NCI-H2171 treated with DMSO at 0.1 percent for 48 hours (cell line): ENCODE results near the gene CAMSAP1.
"Not testable (repeated sequence)": the region's sequence is repeated elsewhere in the genome, so short reads cannot be mapped to it uniquely, and the experiment has no call there.

Experiments
- DNase-seq: peaks from one replicate; lab custom pipeline; 2025; lab: John Stamatoyannopoulos, UW

CAMSAP1 gene, protein sequence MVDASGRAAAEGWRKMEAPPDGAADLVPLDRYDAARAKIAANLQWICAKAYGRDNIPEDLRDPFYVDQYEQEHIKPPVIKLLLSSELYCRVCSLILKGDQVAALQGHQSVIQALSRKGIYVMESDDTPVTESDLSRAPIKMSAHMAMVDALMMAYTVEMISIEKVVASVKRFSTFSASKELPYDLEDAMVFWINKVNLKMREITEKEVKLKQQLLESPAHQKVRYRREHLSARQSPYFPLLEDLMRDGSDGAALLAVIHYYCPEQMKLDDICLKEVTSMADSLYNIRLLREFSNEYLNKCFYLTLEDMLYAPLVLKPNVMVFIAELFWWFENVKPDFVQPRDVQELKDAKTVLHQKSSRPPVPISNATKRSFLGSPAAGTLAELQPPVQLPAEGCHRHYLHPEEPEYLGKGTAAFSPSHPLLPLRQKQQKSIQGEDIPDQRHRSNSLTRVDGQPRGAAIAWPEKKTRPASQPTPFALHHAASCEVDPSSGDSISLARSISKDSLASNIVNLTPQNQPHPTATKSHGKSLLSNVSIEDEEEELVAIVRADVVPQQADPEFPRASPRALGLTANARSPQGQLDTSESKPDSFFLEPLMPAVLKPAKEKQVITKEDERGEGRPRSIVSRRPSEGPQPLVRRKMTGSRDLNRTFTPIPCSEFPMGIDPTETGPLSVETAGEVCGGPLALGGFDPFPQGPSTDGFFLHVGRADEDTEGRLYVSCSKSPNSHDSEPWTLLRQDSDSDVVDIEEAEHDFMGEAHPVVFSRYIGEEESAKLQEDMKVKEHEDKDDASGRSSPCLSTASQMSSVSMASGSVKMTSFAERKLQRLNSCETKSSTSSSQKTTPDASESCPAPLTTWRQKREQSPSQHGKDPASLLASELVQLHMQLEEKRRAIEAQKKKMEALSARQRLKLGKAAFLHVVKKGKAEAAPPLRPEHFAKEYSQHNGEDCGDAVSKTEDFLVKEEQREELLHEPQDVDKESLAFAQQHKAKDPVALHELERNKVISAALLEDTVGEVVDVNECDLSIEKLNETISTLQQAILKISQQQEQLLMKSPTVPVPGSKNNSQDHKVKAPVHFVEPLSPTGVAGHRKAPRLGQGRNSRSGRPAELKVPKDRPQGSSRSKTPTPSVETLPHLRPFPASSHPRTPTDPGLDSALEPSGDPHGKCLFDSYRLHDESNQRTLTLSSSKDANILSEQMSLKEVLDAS (N-terminal part only)

DNA sequence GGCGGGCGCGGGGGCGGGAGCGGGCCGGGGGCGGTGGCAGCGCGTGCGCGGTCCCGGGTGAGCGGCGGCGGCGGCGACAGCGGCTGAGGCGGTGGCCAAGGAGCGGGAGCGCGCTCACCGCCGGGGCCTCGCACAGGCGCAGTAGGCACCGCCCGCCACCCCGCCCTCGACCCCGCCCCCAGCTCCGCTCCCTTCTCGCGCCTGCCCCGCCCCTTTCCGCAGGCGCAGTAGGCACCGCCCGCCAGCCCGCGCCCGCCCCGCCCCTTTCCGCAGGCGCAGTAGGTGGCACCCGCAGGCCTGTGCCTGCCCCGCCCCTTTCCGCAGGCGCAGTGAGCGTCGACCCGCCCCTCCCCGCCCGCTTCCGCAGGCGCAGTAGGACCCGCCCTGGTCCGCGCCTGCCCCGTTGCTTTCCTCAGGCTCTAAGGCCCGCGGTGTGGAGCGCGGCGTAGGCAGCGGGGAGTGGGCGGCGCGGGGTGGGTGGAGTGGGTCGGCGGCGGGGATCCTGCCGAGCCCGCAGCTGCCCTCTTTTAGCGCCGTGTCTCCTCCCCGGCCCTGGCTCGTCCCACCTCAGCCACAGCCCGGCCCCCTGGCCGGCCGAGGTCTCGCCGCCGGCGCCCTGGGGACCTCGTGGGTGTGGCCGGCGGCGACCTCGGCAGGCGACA, at the start of gene CAMSAP1:
TSS of gene CAMSAP1 (minus strand) at position 116 of the 662 bp plus-strand sequence. CDS start 387 bp downstream, outside the sequence.
- peak; percentile 94 for DNase-seq

DNA sequence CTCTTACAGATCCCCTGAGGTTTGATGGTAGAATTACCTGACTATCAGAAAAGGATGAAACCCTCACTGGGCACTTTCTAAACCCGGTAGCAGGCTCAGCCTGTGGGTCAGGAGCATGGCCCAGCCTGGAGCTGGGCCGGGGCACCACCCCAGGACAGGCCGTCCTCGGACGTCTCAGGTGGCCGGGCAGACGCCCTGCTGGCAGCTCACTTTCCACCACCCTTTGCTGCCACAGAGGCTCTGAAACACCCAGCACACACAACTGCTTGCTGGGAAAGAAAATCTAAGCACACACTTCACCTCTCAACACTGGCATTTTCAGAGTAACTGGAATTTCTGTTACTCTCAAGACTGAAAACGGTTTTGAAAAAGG, 49.4 kb upstream of the CAMSAP1 start:
- DNase-seq, result no peak

DNA sequence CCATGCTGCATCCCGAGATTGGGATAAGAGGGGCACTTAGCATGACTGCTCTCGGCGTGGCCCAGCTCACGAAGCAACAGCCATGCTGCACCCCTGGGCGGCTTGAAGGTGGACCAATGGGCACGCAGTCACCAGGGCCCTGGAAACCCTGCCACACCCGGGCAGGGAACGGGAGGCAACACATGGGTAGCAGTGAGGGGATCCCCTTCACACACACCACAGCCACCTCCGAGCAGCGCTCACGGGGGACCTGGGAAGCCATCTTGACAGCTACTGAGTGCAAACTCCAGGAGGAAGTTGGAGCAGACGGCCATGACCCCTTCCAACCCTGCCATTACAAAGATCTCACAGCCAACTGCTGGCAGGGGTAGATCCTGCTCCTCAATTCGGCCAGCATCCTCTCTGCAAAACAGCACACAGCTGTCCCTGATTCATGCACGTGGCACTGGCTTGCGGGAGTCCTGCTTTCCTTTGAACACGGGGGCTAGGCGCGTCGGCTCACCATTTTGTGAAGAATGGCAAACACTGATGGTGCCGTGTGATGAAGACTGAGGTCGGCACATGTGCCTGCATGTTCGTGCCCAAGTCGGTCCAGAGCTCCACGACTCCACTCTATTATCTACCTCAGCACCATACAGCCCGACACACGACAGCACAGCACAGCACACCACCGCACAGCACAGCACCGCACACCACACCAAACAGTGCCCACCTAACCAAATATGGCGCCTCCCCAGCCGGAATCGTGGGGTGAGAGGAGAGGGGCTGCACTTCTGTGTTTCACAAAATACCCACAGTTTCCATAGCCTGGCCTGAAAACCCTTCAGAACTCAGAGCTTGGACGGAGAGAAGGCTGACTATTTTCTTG, 48.8 kb upstream of the CAMSAP1 start:
- DNase-seq, result no peak

DNA sequence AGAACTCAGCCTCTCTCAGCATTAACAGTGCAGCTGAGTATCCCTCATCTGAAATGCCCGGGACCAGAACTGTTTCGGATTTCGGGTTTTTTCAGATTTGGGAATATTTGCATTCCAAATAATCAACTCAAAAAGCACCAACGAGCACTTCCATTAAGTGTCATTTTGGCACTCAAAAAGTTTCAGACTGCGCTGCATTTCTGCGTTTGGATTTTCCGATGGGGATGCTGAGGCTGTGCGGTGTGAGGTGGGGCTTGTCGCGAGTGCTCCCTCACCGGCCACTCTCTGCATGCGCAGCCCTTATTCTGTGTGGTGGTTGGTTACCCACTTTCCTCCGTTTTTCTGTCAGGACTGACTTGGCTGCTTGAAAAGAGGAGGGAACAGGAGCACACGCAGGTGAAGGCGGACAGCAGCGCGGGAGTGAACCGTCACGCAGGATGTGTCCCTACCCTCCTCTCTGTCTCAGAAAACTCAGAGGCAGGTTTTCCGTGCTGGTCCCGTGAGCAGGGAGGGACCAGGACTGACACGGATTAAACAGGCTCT, 45.4 kb upstream of the CAMSAP1 start:
- no peak for DNase-seq

DNA sequence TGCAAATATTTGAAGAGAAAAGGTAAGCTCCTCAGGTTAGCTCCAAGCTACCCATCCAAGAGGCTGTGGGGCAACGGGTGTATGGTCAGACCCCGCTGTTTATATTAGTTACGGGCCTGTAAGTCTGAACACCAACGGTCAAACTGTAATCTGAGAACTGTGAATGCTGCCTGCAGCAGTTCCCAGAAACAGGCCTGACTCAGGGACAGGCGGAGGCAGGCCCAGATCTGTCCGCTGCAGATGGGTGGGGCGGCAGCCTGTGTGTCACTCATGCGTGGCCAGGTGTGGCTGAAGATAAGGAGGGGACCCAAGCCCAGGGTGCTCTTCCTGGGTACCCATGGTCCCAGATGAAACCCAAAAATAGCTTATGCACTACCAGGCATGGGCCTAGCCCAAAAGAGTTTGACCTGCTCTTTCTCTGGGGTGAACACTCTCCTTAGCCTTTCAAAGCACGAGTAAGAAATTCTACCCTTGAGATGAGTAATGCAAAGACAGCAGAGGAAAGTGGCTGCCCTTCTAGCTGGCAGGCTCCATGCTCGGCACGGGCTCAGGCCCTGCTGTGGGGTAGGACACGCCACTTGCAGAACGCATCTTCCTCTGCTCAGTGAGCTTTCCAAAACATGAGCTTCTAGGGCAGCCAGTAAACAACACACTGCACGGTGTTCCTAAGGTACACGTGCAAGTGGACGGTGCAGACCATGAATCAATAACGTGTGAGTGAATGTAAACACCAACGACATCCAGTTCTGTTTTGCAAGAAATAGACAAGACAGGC, 44.7 kb upstream of the CAMSAP1 start:
- peak; percentile 94 for DNase-seq

DNA sequence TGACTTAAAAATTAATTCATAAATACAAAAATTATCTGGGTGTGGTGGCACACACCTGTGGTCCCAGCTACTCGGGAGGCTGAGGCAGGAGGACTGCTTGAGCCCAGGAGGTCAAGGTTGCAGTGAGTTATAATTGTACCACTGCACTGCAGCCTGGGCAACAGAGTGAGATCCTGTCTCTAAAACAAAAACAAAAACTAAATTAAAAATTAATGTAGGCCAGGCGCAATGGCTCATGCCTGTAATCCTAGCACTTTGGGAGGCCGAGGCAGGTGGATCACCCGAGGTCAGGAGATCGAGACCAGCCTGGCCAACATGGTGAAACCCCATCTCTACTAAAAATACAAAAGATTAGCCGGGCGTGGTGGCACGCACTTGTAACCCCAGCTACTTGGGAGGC, 44.0 kb upstream of the CAMSAP1 start:
- DNase-seq, result not testable (repeated sequence)

DNA sequence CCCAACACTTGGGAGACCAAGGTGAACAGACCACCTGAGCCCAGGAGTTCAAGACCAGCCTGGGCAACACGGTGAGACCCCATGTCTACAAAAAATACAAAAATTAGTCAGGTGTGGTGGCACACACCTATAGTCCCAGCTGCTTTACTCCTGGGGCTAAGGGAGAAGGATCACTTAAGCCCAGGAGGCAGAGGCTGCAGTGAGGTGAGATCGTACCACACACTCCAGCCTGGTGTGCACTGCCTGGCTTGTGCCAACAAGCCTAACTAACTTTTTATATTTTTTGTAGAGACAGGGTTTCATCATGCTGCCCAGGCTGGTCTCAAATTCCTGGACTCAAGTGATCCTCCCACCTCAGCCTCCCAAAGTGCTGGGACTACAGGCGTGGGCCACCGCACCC, 43.5 kb upstream of the CAMSAP1 start:
- DNase-seq, result not testable (repeated sequence)

DNA sequence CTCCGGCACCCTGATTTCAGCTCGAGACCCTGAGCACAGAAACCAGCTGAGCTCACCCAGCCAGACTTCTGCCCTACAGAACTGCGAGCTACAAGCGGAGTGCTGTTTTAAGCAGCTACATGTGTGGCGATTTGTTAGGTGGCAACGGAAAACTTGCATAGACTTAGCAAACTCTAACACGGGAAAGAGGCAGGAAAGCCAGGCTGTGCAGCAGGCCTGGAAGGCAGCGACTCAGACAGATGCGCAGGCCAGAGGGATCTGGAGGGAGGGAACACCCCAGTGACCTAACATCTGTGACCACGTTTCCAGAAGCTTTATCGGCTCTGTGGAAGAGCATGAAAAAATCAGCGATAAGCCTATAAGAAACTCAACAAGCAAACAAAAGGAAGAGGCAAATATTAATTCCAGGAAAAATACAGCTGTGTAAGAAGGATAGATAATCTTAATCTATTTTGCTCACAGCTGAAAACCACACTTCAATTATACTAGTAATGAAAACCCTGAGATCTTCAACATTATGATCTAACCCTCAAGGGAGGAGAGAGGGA, 42.9 kb upstream of the CAMSAP1 start:
- peak; percentile 32 for DNase-seq

DNA sequence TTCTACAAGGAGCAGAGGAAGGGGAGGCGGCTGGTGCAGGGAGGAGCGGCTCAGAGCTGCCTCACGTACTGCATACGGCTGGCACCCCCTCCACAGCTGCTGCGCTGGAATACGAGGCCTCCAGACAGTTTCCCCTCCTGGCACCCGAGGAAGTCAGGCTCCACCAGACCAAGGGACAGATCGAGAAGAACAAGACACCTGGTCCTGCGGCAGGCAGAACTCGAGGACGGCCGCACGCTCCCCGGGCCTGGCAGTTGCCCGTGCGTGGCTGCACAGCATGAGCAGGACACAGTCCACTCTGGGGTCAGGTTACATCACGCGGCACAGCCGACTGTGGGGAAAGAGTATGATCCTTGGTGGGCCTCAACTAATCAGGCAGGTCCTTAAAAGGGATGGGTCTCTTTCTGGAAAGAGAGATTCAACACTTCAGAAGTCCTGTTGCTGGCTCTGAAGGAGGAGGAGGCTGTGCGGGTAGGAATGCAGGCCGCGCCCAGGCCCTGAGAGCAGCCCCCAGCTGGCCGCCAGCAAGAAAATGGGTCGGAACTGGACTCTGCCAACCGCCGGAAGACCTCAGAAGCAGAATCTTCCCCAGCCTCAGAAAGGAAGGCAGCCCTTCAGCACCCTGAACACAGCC, 42.3 kb upstream of the CAMSAP1 start:
- peak; percentile 36 for DNase-seq

DNA sequence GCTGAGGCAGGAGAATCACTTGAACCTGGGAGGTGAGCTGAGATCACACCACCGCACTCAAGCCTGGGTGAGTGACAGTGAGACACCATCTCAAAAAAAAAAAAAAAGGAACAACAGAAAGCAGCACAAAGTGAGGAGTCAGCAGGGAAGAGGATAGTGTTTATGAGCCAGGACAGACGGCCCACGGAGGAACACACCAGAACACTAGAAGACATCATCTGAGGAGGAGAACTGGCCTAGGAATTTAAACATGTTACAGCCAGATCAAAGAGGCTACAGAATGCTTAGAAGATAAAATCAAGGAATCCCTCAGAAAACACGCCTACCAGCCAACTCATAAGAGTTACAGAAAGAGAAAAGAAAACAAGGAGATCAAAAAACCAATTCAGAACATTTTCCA, 41.6 kb upstream of the CAMSAP1 start:
- no peak for DNase-seq

DNA sequence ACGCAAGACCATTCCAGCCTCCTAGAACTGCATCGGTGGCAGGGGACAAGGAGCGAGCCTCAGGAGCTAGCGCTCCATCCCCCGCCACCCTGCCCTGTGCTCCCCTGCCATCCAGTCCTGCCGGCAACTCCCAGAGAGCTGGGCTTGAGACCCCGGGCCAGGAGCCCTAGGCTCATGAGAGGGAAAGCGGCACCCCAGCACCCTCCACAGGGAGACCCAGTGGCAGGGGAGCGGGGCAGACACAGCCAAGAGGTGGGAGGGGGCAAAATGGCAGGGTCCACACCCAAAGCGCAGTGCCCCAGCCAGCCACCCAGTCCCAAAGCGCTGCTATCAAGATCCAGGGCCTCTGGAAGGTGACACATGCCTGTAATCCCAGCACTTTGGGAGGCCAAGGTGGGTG, 41.1 kb upstream of the CAMSAP1 start:
- DNase-seq, result no peak

DNA sequence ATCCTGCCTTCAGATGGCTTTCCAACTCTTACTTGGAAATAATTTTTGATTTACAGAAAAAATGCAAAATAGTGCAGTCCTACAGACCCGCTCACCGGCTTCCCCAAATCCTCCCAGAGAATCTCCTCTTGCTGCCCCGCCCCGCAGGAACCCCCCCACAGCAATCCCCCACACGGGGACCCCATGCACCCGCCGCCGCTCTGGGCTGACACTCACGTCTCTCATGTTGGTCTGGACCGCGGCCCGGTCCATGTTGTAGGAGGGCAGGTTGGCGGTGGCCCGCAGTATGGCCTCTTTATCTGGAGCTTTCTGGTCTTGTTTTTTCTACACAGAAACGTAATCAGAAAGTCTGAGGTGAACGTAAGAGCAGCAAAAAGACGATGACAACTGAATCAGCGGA, 40.2 kb upstream of the CAMSAP1 start:
- no peak for DNase-seq

DNA sequence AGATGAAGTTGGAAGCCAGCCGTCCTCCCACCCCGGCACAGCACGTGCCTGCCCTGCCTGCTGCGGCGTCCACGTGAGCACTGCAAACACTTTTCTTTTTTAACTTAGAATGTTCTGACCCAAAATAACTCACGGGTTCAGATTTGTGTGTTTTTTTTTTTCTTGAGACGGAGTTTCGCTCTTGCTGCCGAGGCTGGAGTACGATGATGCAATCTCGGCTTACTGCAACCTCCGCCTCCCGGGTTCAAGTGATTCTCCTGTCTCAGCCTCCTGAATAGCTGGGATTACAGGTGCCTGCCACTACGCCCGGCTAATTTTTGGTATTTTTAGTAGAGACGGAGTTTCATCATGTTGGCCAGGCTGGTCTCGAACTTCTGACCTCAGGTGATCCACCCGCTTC, 39.8 kb upstream of the CAMSAP1 start:
- DNase-seq, result not testable (repeated sequence)

DNA sequence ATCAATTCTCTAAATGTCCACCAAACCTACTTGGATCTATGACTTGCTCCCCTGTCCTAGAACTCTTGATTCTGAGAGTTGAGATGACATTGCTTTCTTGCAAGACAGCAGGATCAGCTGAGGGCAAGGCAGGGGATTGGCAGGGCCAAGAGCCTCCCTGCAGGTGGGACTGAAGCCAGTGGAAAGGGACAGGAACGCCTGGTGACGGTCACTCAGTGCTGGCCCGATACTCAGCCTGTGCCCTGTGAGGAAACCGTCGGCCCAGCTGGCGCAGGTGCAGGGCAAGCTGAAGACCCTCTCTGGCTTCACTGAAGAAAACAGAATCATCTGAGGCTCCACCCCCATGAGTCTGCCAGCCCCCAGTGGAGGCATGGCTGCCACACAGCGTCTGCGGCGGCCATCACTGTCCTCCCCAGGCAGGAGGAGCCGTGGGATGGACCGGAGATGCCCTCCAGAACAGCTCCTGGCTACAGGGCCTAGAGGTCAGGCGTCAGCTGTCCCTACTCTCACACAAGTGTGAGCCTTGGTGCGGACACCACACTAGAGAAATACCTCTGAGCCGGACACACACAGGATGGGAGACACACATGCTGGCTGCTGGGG, 39.1 kb upstream of the CAMSAP1 start:
- DNase-seq, result no peak

DNA sequence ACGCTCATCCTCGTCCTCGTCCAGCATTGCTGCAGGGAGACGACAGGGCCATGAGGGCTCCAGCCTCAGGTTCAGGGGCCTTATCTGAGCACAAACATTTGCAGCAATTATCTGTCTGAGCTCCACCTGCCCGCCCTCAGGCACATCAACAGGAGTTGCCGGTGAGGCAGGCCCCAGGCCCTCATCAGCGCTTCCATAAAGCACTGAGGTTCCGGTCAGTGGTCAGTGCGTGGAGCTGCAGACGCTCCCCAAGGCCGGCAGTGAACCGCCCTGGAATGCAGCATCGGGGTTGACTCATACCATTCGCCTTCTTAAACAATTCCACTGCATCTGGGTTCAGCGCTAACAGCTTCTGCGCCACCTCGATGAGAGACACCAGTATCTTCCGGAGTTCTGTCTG, 38.6 kb upstream of the CAMSAP1 start:
- no peak for DNase-seq

DNA sequence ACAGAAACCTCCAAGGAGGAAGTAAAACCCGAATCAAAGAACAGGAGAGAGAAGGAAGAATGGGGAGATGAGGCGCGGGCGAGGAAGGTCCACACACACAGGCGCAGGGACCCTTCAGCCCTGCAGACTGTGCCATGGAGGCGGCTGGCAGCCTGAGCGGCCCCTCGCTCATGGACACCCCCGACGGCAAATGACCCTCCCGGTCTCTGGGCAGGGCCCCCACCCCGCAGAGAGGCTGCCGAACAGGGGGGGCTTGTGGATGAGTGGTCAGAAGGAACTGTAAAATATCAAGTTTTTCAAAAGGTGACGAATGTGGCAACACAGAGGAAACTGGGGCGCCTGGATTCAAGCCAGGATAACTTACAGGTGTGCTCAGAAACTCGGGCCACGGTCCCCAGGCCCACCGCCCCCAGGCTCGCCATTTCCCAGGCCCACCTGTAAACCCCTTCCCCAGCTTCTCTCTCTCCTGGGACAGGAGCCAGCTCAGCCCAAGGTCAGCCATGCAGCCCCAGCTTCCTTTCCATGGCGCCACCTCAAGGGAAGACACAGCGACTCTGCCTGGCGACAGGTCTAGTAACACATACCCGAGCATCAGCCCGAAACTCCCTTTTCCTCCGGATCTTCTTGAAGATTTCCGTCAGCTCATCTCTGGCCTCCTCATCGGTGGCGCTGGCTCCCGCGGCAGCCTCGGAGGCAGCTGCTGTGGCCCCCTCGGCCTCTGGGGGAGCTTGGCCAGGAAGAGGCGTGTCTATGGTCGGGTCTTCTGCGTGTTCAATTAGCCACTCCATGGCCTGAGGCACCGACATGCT, 37.3 kb upstream of the CAMSAP1 start:
- DNase-seq, result no peak

DNA sequence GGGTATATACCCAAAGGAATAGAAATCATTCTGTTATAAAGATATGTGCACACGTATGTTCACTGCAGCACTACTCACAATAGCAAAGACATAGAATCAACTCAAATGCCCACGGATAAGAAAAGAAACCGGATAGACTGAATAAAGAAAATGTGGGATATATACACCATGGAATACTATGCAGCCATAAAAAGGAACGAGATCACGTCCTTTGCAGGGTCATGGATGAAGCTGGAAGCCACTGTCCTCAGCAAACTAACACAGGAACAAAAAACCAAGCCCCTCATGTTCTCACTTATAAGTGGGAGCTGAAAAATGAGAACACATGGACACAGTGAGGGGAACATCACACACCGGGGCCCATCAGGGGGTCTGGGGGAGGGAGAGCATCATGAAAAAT, 36.3 kb upstream of the CAMSAP1 start:
- DNase-seq, result not testable (repeated sequence)
